GM23338 (cell line): ENCODE results near the gene MYO7B. TPM values are rescaled to one million over a fixed set of nuclear protein-coding genes. Genes with fewer than 3 reads are reported as not detected.

ENCODE experiments used
- ATAC-seq: fragments of 200-7000 bp; cut with Tn5 transposase; 3 replicates; pipeline ENCODE4 v1.9.1; 2020
- DNase-seq: peaks from one replicate; pipeline ENCODE4 v3.0.0-alpha.2; 2015; ENCODE audit warnings: low spot score
- H2AFZ ChIP-seq: fragments of 200-600 bp; sonication (generic); 2 replicates; pipeline ENCODE4 v1.8.0; 2016; ENCODE audit warnings: antibody characterized with exemption, mild to moderate bottlenecking, moderate library complexity
- H3F3A ChIP-seq: fragments of 200-600 bp; sonication (generic); replicated peaks from 2 replicates; pipeline ENCODE4 v1.8.0; 2017; ENCODE audit warnings: antibody characterized with exemption, mixed run types, low read depth
- H3K27ac ChIP-seq: fragments of 200-600 bp; sonication (generic); 2 replicates; pipeline ENCODE4 v1.6.1; 2016; ENCODE audit warnings: low read depth
- H3K27me3 ChIP-seq: fragments of 200-600 bp; sonication (generic); 2 replicates; pipeline ENCODE4 v1.8.0; 2016; ENCODE audit warnings: mild to moderate bottlenecking, mixed run types, moderate library complexity; ENCODE audit not compliant: insufficient read depth
- H3K36me3 ChIP-seq: fragments of 200-600 bp; sonication (generic); 2 replicates; pipeline ENCODE4 v1.8.0; 2016; ENCODE audit warnings: mild to moderate bottlenecking; ENCODE audit not compliant: insufficient read depth
- H3K4me1 ChIP-seq: fragments of 200-600 bp; sonication (generic); 2 replicates; pipeline ENCODE4 v1.8.0; 2016; ENCODE audit warnings: mild to moderate bottlenecking, moderate library complexity; ENCODE audit not compliant: insufficient read depth
- H3K4me2 ChIP-seq: fragments of 200-600 bp; sonication (generic); 2 replicates; pipeline ENCODE4 v1.7.1; 2017; ENCODE audit warnings: mixed run types
- H3K4me3 ChIP-seq: fragments of 200-600 bp; sonication (generic); 2 replicates; pipeline ENCODE4 v1.6.1; 2016; ENCODE audit warnings: mixed run types
- H3K79me2 ChIP-seq: fragments of 200-600 bp; sonication (generic); replicated peaks from 2 replicates; pipeline ENCODE4 v1.8.0; 2017; ENCODE audit warnings: mild to moderate bottlenecking; ENCODE audit not compliant: insufficient read depth
- H3K9me2 ChIP-seq: fragments of 200-600 bp; sonication (generic); 2 replicates; pipeline ENCODE4 v1.8.0; 2017; ENCODE audit not compliant: insufficient read depth
- H4K20me1 ChIP-seq: fragments of 200-600 bp; sonication (generic); replicated peaks from 2 replicates; pipeline ENCODE4 v1.8.0; 2017; ENCODE audit warnings: mild to moderate bottlenecking; ENCODE audit not compliant: insufficient read depth
- H3K27ac Mint-ChIP-seq: 2 replicates; pipeline ENCODE4 v1.8.0; 2020; ENCODE audit warnings: inconsistent platforms, mild to moderate bottlenecking, moderate library complexity, mixed read lengths
- H3K27me3 Mint-ChIP-seq: 3 replicates; pipeline ENCODE4 v1.8.0; 2022; ENCODE audit warnings: low read depth, mild to moderate bottlenecking, moderate library complexity, mixed read lengths, inconsistent platforms; ENCODE audit not compliant: insufficient read depth, poor library complexity
- H3K36me3 Mint-ChIP-seq: 3 replicates; pipeline ENCODE4 v1.8.0; 2021; ENCODE audit warnings: low read depth, mild to moderate bottlenecking, inconsistent platforms, moderate library complexity, mixed read lengths
- H3K4me1 Mint-ChIP-seq: 3 replicates; pipeline ENCODE4 v1.8.0; 2020; ENCODE audit warnings: mild to moderate bottlenecking, inconsistent platforms, mixed read lengths
- H3K4me3 Mint-ChIP-seq: 3 replicates; pipeline ENCODE4 v1.8.0; 2021; ENCODE audit warnings: moderate library complexity, mild to moderate bottlenecking, inconsistent platforms, mixed read lengths
- H3K9me3 Mint-ChIP-seq: 3 replicates; pipeline ENCODE4 v1.8.0; 2020; ENCODE audit warnings: moderate library complexity, mild to moderate bottlenecking, inconsistent platforms, mixed read lengths
- CREB1 ChIP-seq: fragments of 250-450 bp; sonication (Bioruptor Pico); IDR thresholded peaks from 2 replicates; pipeline ENCODE4 v1.5.0; 2020; ENCODE audit warnings: low read depth, mild to moderate bottlenecking, moderate library complexity
- EZH2phosphoT487 ChIP-seq: fragments of 200-600 bp; sonication (generic); IDR thresholded peaks from one replicate; pipeline ENCODE4 v1.8.1; 2018; ENCODE audit warnings: antibody characterized with exemption; ENCODE audit not compliant: unreplicated experiment
- JUNB ChIP-seq: IDR thresholded peaks from one replicate; pipeline ENCODE4 v1.6.1; 2016; ENCODE audit warnings: antibody characterized with exemption; ENCODE audit not compliant: unreplicated experiment
- REST ChIP-seq: IDR thresholded peaks from one replicate; pipeline ENCODE4 v1.6.1; 2018; ENCODE audit warnings: antibody characterized with exemption; ENCODE audit not compliant: unreplicated experiment
- ZNF462 ChIP-seq: fragments of 250-450 bp; sonication (Bioruptor Pico); IDR thresholded peaks from 2 replicates; pipeline ENCODE4 v1.5.0; 2020; ENCODE audit warnings: mild to moderate bottlenecking, moderate library complexity
- polyA plus RNA-seq: library from polyadenylated mRNA; unstranded; fragments of >200 nt; fragmentation: Nextera tagmentation; extraction: Ambion mirVana; gene quantifications from 2 replicates; pipeline ENCODE4 v1.2.1, GENCODE V29; 2016
- total RNA-seq: library from RNA; depleted of rRNA; stranded (reverse); fragments of >200 nt; shearing (Covaris generic); gene quantifications from 2 replicates; pipeline ENCODE4 v1.2.3, GENCODE V29; 2014

The MYO7B gene
- total and polyA plus RNA-seq, 2 experiments from 2014 or later, result not detected

GRCh38 chr2:127637725-127638252 is 102.3 kb downstream of the MYO7B start (continued):
- TF ChIP-seq REST, result no peak

DNA sequence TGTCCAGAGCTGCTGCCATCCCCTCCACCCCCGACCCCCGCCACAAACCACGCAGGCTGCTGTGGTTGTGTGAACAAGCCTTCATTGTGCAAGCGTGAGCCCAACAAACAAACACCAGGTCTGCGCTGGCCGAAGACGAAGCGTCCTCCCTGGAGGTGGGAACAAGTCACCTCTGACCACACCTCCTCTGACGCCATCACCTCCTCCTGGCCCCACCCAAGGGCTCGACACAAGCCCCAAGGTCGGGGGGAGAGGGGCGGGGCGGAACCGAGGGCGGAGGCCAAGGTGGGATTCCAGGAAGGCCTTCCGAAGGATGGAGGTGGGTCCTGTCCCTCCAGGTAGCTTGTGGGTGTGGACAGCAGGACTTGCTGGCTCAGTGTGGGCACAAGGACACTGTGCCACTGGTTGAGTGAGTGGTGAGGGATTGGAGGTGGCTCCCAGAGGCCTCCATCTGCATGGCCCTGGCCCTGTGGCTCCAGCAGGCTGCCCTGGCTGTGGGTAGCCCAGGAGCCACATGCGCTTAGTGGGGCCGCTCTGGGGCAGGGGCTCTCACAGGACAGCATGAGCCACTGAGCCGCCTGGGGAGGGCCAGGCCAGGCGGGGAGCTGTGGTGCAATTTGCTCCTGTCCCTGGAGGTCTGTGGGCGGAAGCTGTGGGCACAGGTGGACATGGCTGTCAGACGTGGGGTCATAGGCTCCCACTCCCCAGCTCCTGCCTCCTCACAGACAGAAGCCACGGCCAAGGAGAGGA is 103.1 kb downstream of the MYO7B start:
- Histone ChIP-seq H2AFZ (peak overlapping the region; percentile 89; the same call in 1 of the 2 replicates), H3K27ac (peak overlapping the region; percentile 55; the same call in 1 of the 2 replicates), H3K4me3 (no peak overlapping the region), H3F3A (no peaks in the 10 kb centered on the region), H4K20me1 (no peaks in the 10 kb centered on the region), H3K4me1 (peaks cover 10% of the 10 kb centered on the region; the same call in 1 of the 2 replicates), H3K79me2 (no peaks in the 10 kb centered on the region), H3K27me3 (no peaks in the 10 kb centered on the region), H3K9me2 (no peaks in the 10 kb centered on the region), H3K4me2 (peak overlapping the region; percentile 55; the same call in 1 of the 2 replicates), H3K36me3 (no peaks in the 10 kb centered on the region)
- H3K27ac Mint-ChIP-seq, result peak overlapping the region; percentile 62; the same call in 1 of the 2 replicates
- peaks cover 7% of the 10 kb centered on the region; the same call in 2 of the 3 replicates for H3K4me1 Mint-ChIP-seq
- H3K4me3 Mint-ChIP-seq, result peak overlapping the region; percentile 54; the same call in 2 of the 3 replicates
- no peak for TF ChIP-seq EZH2phosphoT487
- 0 out of 2 replicates have a peak, but pooled peaks have one; percentile 21 for TF ChIP-seq CREB1 (CRISPR knock-in tag)
- peak; percentile 72 for DNase-seq
- H3K27me3 Mint-ChIP-seq, result peaks cover 2% of the 10 kb centered on the region
- peak; percentile 71 for ATAC-seq
- H3K9me3 Mint-ChIP-seq, result no peaks in the 10 kb centered on the region
- no peaks in the 10 kb centered on the region for H3K36me3 Mint-ChIP-seq

- Mint-ChIP-seq H3K4me1 (peaks cover 8% of the 10 kb centered on the region; the same call in 2 of the 3 replicates), H3K27me3 (peaks cover 2% of the 10 kb centered on the region), H3K4me3 (no peak overlapping the region), H3K36me3 (no peaks in the 10 kb centered on the region), H3K9me3 (no peaks in the 10 kb centered on the region), H3K27ac (no peak overlapping the region)
- DNase-seq, result no peak
- Histone ChIP-seq H2AFZ (no peak overlapping the region), H3K4me2 (no peak overlapping the region), H3K4me3 (no peak overlapping the region), H3K27me3 (no peaks in the 10 kb centered on the region), H4K20me1 (no peaks in the 10 kb centered on the region), H3K27ac (no peak overlapping the region), H3K9me2 (no peaks in the 10 kb centered on the region), H3F3A (no peaks in the 10 kb centered on the region), H3K79me2 (no peaks in the 10 kb centered on the region), H3K4me1 (peaks cover 10% of the 10 kb centered on the region; the same call in 1 of the 2 replicates), H3K36me3 (no peaks in the 10 kb centered on the region)
- ATAC-seq, result no peak
- TF ChIP-seq JUNB (no peak), ZNF462 (CRISPR knock-in tag) (no peak)
Observed at GRCh38 chr2:127639111-127639474, 103.6 kb downstream of the MYO7B start.
